GM23338 (cell line): ENCODE data around the gene MYO5A. TPM values are rescaled to one million over a fixed set of nuclear protein-coding genes. Genes with fewer than 3 reads are reported as not detected.
"Not testable (repeated sequence)": the region's sequence is repeated elsewhere in the genome, so short reads cannot be mapped to it uniquely, and the experiment has no call there.

Experiments used
- ATAC-seq: fragments of 200-7000 bp; cut with Tn5 transposase; 3 replicates; pipeline ENCODE4 v1.9.1; 2020
- DNase-seq: peaks from one replicate; pipeline ENCODE4 v3.0.0-alpha.2; 2015; ENCODE audit warnings: low spot score
- H2AFZ ChIP-seq: fragments of 200-600 bp; sonication (generic); 2 replicates; pipeline ENCODE4 v1.8.0; 2016; ENCODE audit warnings: antibody characterized with exemption, mild to moderate bottlenecking, moderate library complexity
- H3F3A ChIP-seq: fragments of 200-600 bp; sonication (generic); replicated peaks from 2 replicates; pipeline ENCODE4 v1.8.0; 2017; ENCODE audit warnings: antibody characterized with exemption, mixed run types, low read depth
- H3K27ac ChIP-seq: fragments of 200-600 bp; sonication (generic); 2 replicates; pipeline ENCODE4 v1.6.1; 2016; ENCODE audit warnings: low read depth
- H3K27me3 ChIP-seq: fragments of 200-600 bp; sonication (generic); 2 replicates; pipeline ENCODE4 v1.8.0; 2016; ENCODE audit warnings: mild to moderate bottlenecking, mixed run types, moderate library complexity; ENCODE audit not compliant: insufficient read depth
- H3K36me3 ChIP-seq: fragments of 200-600 bp; sonication (generic); 2 replicates; pipeline ENCODE4 v1.8.0; 2016; ENCODE audit warnings: mild to moderate bottlenecking; ENCODE audit not compliant: insufficient read depth
- H3K4me1 ChIP-seq: fragments of 200-600 bp; sonication (generic); 2 replicates; pipeline ENCODE4 v1.8.0; 2016; ENCODE audit warnings: mild to moderate bottlenecking, moderate library complexity; ENCODE audit not compliant: insufficient read depth
- H3K4me2 ChIP-seq: fragments of 200-600 bp; sonication (generic); 2 replicates; pipeline ENCODE4 v1.7.1; 2017; ENCODE audit warnings: mixed run types
- H3K4me3 ChIP-seq: fragments of 200-600 bp; sonication (generic); 2 replicates; pipeline ENCODE4 v1.6.1; 2016; ENCODE audit warnings: mixed run types
- H3K79me2 ChIP-seq: fragments of 200-600 bp; sonication (generic); replicated peaks from 2 replicates; pipeline ENCODE4 v1.8.0; 2017; ENCODE audit warnings: mild to moderate bottlenecking; ENCODE audit not compliant: insufficient read depth
- H3K9me2 ChIP-seq: fragments of 200-600 bp; sonication (generic); 2 replicates; pipeline ENCODE4 v1.8.0; 2017; ENCODE audit not compliant: insufficient read depth
- H4K20me1 ChIP-seq: fragments of 200-600 bp; sonication (generic); replicated peaks from 2 replicates; pipeline ENCODE4 v1.8.0; 2017; ENCODE audit warnings: mild to moderate bottlenecking; ENCODE audit not compliant: insufficient read depth
- H3K27ac Mint-ChIP-seq: 2 replicates; pipeline ENCODE4 v1.8.0; 2020; ENCODE audit warnings: inconsistent platforms, mild to moderate bottlenecking, moderate library complexity, mixed read lengths
- H3K27me3 Mint-ChIP-seq: 3 replicates; pipeline ENCODE4 v1.8.0; 2022; ENCODE audit warnings: low read depth, mild to moderate bottlenecking, moderate library complexity, mixed read lengths, inconsistent platforms; ENCODE audit not compliant: insufficient read depth, poor library complexity
- H3K36me3 Mint-ChIP-seq: 3 replicates; pipeline ENCODE4 v1.8.0; 2021; ENCODE audit warnings: low read depth, mild to moderate bottlenecking, inconsistent platforms, moderate library complexity, mixed read lengths
- H3K4me1 Mint-ChIP-seq: 3 replicates; pipeline ENCODE4 v1.8.0; 2020; ENCODE audit warnings: mild to moderate bottlenecking, inconsistent platforms, mixed read lengths
- H3K4me3 Mint-ChIP-seq: 3 replicates; pipeline ENCODE4 v1.8.0; 2021; ENCODE audit warnings: moderate library complexity, mild to moderate bottlenecking, inconsistent platforms, mixed read lengths
- H3K9me3 Mint-ChIP-seq: 3 replicates; pipeline ENCODE4 v1.8.0; 2020; ENCODE audit warnings: moderate library complexity, mild to moderate bottlenecking, inconsistent platforms, mixed read lengths
- CTCF ChIP-seq, 2 experiments: fragments of 200-600 bp in 1 of 2; sonication (generic) in 1 of 2; conservative IDR thresholded peaks; 2 replicates each; pipeline versions ENCODE4 v1.5.1 to v1.6.1; 2016 to 2017; ENCODE audit warnings: antibody characterized with exemption in 2 of 2, low read depth in 2 of 2, mild to moderate bottlenecking in 2 of 2, moderate library complexity in 1 of 2
- ETS1 ChIP-seq: IDR thresholded peaks from 2 replicates; pipeline ENCODE4 v1.6.1; 2016; ENCODE audit warnings: antibody characterized with exemption
- EZH2 ChIP-seq: fragments of 200-600 bp; sonication (generic); IDR thresholded peaks from one replicate; pipeline ENCODE4 v1.8.0; 2017; ENCODE audit warnings: antibody characterized with exemption, mild to moderate bottlenecking, low read depth; ENCODE audit not compliant: unreplicated experiment
- REST ChIP-seq: IDR thresholded peaks from one replicate; pipeline ENCODE4 v1.6.1; 2018; ENCODE audit warnings: antibody characterized with exemption; ENCODE audit not compliant: unreplicated experiment
- ZNF114 ChIP-seq: fragments of 250-450 bp; sonication (Bioruptor Pico); IDR thresholded peaks from 2 replicates; pipeline ENCODE4 v1.5.0; 2020; ENCODE audit warnings: mild to moderate bottlenecking, moderate library complexity
- ZNF462 ChIP-seq: fragments of 250-450 bp; sonication (Bioruptor Pico); IDR thresholded peaks from 2 replicates; pipeline ENCODE4 v1.5.0; 2020; ENCODE audit warnings: mild to moderate bottlenecking, moderate library complexity
- polyA plus RNA-seq: library from polyadenylated mRNA; unstranded; fragments of >200 nt; fragmentation: Nextera tagmentation; extraction: Ambion mirVana; gene quantifications from 2 replicates; pipeline ENCODE4 v1.2.1, GENCODE V29; 2016
- total RNA-seq: library from RNA; depleted of rRNA; stranded (reverse); fragments of >200 nt; shearing (Covaris generic); gene quantifications from 2 replicates; pipeline ENCODE4 v1.2.3, GENCODE V29; 2014

Gene MYO5A
- total and polyA plus RNA-seq, 2 experiments from 2014 or later: 5.7 to 31.8 TPM

GRCh38 chr15:52575573-52575972 lies 46.9 kb upstream of the MYO5A start:
- not testable (repeated sequence) for H3K27me3 Mint-ChIP-seq, ATAC-seq

GRCh38 chr15:52575072-52575471 lies 46.4 kb upstream of the MYO5A start:
- Histone ChIP-seq H3K36me3 (no peaks in the 10 kb centered on the region), H2AFZ (no peak overlapping the region), H3K27ac (no peak overlapping the region), H3K9me2 (no peaks in the 10 kb centered on the region), H3K79me2 (no peaks in the 10 kb centered on the region), H3K4me3 (no peak overlapping the region), H3K4me2 (no peak overlapping the region), H3F3A (no peaks in the 10 kb centered on the region), H3K27me3 (no peaks in the 10 kb centered on the region), H4K20me1 (no peaks in the 10 kb centered on the region), H3K4me1 (no peaks in the 10 kb centered on the region)
- Mint-ChIP-seq H3K27me3 (no peaks in the 10 kb centered on the region), H3K4me3 (no peak overlapping the region), H3K36me3 (no peaks in the 10 kb centered on the region), H3K4me1 (peaks cover 4% of the 10 kb centered on the region; the same call in 2 of the 3 replicates), H3K27ac (no peak overlapping the region), H3K9me3 (no peaks in the 10 kb centered on the region)
- DNase-seq: no peak
- TF ChIP-seq ETS1 (no peak), REST (no peak), ZNF462 (CRISPR knock-in tag) (no peak), CTCF (conservative IDR thresholded peaks at IDR 0.05; ENCODE audit: low read depth in 2 of 2) (no peak), EZH2 (no peak), ZNF114 (no peak)
- no peak for ATAC-seq

More at GRCh38 chr15:52575573-52575972, 46.9 kb upstream of the MYO5A start:
- H3K9me2 ChIP-seq, H3F3A ChIP-seq, H3K27ac ChIP-seq, DNase-seq, H3K79me2 ChIP-seq, H2AFZ ChIP-seq, H3K36me3 Mint-ChIP-seq, H3K4me1 ChIP-seq, H3K27ac Mint-ChIP-seq, H3K9me3 Mint-ChIP-seq, H3K4me3 ChIP-seq, H4K20me1 ChIP-seq, H3K4me2 ChIP-seq, H3K27me3 ChIP-seq, H3K4me1 Mint-ChIP-seq, H3K36me3 ChIP-seq, H3K4me3 Mint-ChIP-seq: not testable (repeated sequence)
